ENCODE measurements around the gene USP3.

GRCh38 chr15:63532307-63532744 is 27.9 kb downstream of the USP3 start:
- TF ChIP-seq CTCF (IDR thresholded peaks at IDR 0.05) (no peak), POLR2A (IDR thresholded peaks at IDR 0.05) (no peak)

Data from heart left ventricle (tissue), 13 donors.